GM21515 (cell line): ENCODE results near the gene ZNF334.

Source experiments
- ATAC-seq: cut with Tn5 transposase; IDR thresholded peaks from one replicate; pipeline ENCODE4 v1.9.1; 2021; ENCODE audit not compliant: unreplicated experiment

The ZNF334 gene

GRCh38 chr20:46546298-46546697, 32.9 kb upstream of the ZNF334 start:
- ATAC-seq, result no peak

GRCh38 chr20:46545827-46546138, 32.4 kb upstream of the ZNF334 start:
- ATAC-seq, result no peak

- ATAC-seq, result no peak
Observed at GRCh38 chr20:46545077-46545826, 31.9 kb upstream of the ZNF334 start.

- ATAC-seq, result no peak
Observed at GRCh38 chr20:46544576-46544975, 31.2 kb upstream of the ZNF334 start.

- no peak for ATAC-seq
Observed at GRCh38 chr20:46543959-46544358, 30.6 kb upstream of the ZNF334 start.

GRCh38 chr20:46543033-46543432, 29.7 kb upstream of the ZNF334 start:
- no peak for ATAC-seq

GRCh38 chr20:46541229-46541935, 28.0 kb upstream of the ZNF334 start:
- ATAC-seq, result no peak

GRCh38 chr20:46539113-46539512, 25.8 kb upstream of the ZNF334 start:
- ATAC-seq, result no peak

GRCh38 chr20:46530640-46531039, 17.3 kb upstream of the ZNF334 start:
- ATAC-seq, result no peak

GRCh38 chr20:46523696-46524328, 10.5 kb upstream of the ZNF334 start:
- no peak for ATAC-seq

- ATAC-seq, result no peak
Observed at GRCh38 chr20:46523108-46523507, 9.7 kb upstream of the ZNF334 start.

GRCh38 chr20:46520976-46521579, 7.7 kb upstream of the ZNF334 start:
- no peak for ATAC-seq

GRCh38 chr20:46520540-46520939, 7.2 kb upstream of the ZNF334 start:
- ATAC-seq, result no peak

- ATAC-seq, result no peak
Observed at GRCh38 chr20:46519471-46520068, 6.2 kb upstream of the ZNF334 start.

- ATAC-seq, result no peak
Observed at GRCh38 chr20:46509523-46509922, 3.8 kb downstream of the ZNF334 start.

- no peak for ATAC-seq
Observed at GRCh38 chr20:46507760-46508407, 5.5 kb downstream of the ZNF334 start.

- no peak for ATAC-seq
Observed at GRCh38 chr20:46505506-46505905, 7.9 kb downstream of the ZNF334 start.

- no peak for ATAC-seq
Observed at GRCh38 chr20:46501961-46502360, 11.4 kb downstream of the ZNF334 start.

- ATAC-seq, result no peak
Observed at GRCh38 chr20:46501337-46501942, 11.9 kb downstream of the ZNF334 start.

- ATAC-seq, result no peak
Observed at GRCh38 chr20:46494077-46494476, 19.3 kb downstream of the ZNF334 start.

- ATAC-seq, result no peak
Observed at GRCh38 chr20:46491354-46491753, 22.0 kb downstream of the ZNF334 start.
